ENCODE results near the gene ACOXL. TPM values are rescaled to one million over a fixed set of nuclear protein-coding genes. Genes with fewer than 3 reads are reported as not detected.

Gene ACOXL
- total and polyA plus RNA-seq, 9 of the 15 experiments (the other 6 are each of a cell fraction or from before 2014, with no cell fraction given): 0.31 to 0.56 TPM; not detected in 7

DNA sequence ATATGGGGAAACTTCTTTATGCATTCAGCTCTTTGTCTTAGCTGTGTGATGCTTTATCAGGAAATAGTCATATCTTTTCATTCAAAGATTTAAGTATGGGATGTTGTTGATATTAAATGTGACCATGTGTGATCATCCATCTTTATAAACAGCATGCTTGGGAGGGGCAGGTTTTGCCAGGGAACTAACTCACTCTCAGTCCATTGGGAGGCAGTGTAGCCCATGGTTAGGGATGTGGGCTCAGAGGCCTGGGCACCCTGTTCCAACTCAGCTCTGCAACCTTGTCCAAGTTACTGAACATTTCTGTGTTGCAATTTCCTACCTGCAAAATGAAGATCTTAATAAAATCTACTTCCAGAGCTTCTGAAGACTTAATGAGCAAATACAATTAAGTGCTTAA is 296.3 kb downstream of the ACOXL start:
- no TSS peak for BruUV-seq (replicated peaks)
- no peak overlapping the region for H2AFZ ChIP-seq (ENCODE audit: low read depth, low read length)
- H3K27ac ChIP-seq (ENCODE audit: extremely low read depth, low read depth, low read length): no peak overlapping the region
- H3K36me3 ChIP-seq (ENCODE audit: control insufficient read depth, insufficient read depth, low read length): no peaks in the 10 kb centered on the region
- TF ChIP-seq RAD21 (CRISPR knock-in tag; conservative IDR thresholded peaks at IDR 0.05 in 1 of 2, IDR thresholded peaks at IDR 0.05 in 1 of 2) (peak; percentile 6 to 69; a peak in 2 of 4 replicates), ZNF280B (CRISPR knock-in tag; IDR thresholded peaks at IDR 0.05) (no peak), ZNF766 (CRISPR knock-in tag; conservative IDR thresholded peaks at IDR 0.05) (no peak), TAF15 (IDR thresholded peaks at IDR 0.05; ENCODE audit: low read depth, low read length) (no peak), ZNF354B (CRISPR knock-in tag; IDR thresholded peaks at IDR 0.05) (no peak), EWSR1 (IDR thresholded peaks at IDR 0.05; ENCODE audit: borderline replicate concordance, low read depth, partially characterized antibody) (no peak), ZNF175 (CRISPR knock-in tag; IDR thresholded peaks at IDR 0.05; ENCODE audit: low read depth) (no peak), ZNF75A (CRISPR knock-in tag; IDR thresholded peaks at IDR 0.05) (no peak), NFE2 (IDR thresholded peaks at IDR 0.05; ENCODE audit: low read depth) (no peak), CTCF (IDR thresholded peaks at IDR 0.05 in 2 of 3, conservative IDR thresholded peaks at IDR 0.05 in 1 of 3; ENCODE audit: insufficient read depth in 2 of 3, low read depth in 1 of 3, low read length in 3 of 3) (peak; percentile 15 to 47 (median 32); a peak in 3 of 6 replicates), MEF2A (IDR thresholded peaks at IDR 0.05; ENCODE audit: control insufficient read depth, low read depth, low read length) (no peak), ADNP (tag; IDR thresholded peaks at IDR 0.05) (no peak), ZNF347 (CRISPR knock-in tag; IDR thresholded peaks at IDR 0.05; ENCODE audit: low read depth) (no peak), ATF7 (IDR thresholded peaks at IDR 0.05) (no peak), SMC3 (conservative IDR thresholded peaks at IDR 0.05; ENCODE audit: insufficient read depth, low read depth, low read length) (0 out of 2 replicates have a peak, but pooled peaks have one; percentile 32)
- H3K4me2 ChIP-seq (ENCODE audit: insufficient read depth, low read length): no peak overlapping the region
- no peak overlapping the region for H3K4me3 ChIP-seq
- no peaks in the 10 kb centered on the region for H3K79me2 ChIP-seq (ENCODE audit: control insufficient read depth, insufficient read depth, low read length)
- FAIRE-seq (no peak), DNase-seq (ENCODE audit: extremely low read depth in 1 of 4, low spot score in 3 of 4) (peak in 2 of 4 experiments; percentile 15 to 18), ATAC-seq (peak; percentile 76; the same call in 2 of the 3 replicates)
- H3K9me3 ChIP-seq (replicated peaks; ENCODE audit: control insufficient read depth, insufficient read depth, low read depth, low read length): no peaks in the 10 kb centered on the region
- no peaks in the 10 kb centered on the region for H3K4me1 ChIP-seq (replicated peaks in 1 of 2; ENCODE audit: control insufficient read depth in 2 of 2, insufficient read depth in 2 of 2, low read length in 2 of 2)
- ChIA-PET POLR2A (no interaction called here), CTCF (ENCODE audit: low intra/inter-chr PET ratio) (no interaction called here)
- in situ Hi-C loops (cut with MboI) (no loop called here), intact Hi-C loops (cut with micrococcal nuclease) (no loop called here)
- no peaks in the 10 kb centered on the region; the same call in 1 of the 2 replicates for H4K20me1 ChIP-seq (replicated peaks; ENCODE audit: control insufficient read depth, insufficient read depth, low read length)
- no peak overlapping the region for H3K9ac ChIP-seq (ENCODE audit: insufficient read depth in 1 of 2, low read depth in 2 of 2, low read length in 2 of 2)
- H3K27me3 ChIP-seq (ENCODE audit: control insufficient read depth in 2 of 2, insufficient read depth in 2 of 2, low read length in 2 of 2): peaks cover 23 to 35% of the 10 kb centered on the region in 2 experiments; a peak in 4 of 5 replicates
- H3K9me1 ChIP-seq (ENCODE audit: control insufficient read depth, insufficient read depth, low read length): no peaks in the 10 kb centered on the region

Data from K562 (cell line).